GM23338 (cell line): ENCODE data around the gene GNAT2. TPM values are rescaled to one million over a fixed set of nuclear protein-coding genes. Genes with fewer than 3 reads are reported as not detected.
"Not testable (repeated sequence)": the region's sequence is repeated elsewhere in the genome, so short reads cannot be mapped to it uniquely, and the experiment has no call there.

Experiments
- ATAC-seq: fragments of 200-7000 bp; cut with Tn5 transposase; 3 replicates; pipeline ENCODE4 v1.9.1; 2020
- DNase-seq: peaks from one replicate; pipeline ENCODE4 v3.0.0-alpha.2; 2015; ENCODE audit warnings: low spot score
- H2AFZ ChIP-seq: fragments of 200-600 bp; sonication (generic); 2 replicates; pipeline ENCODE4 v1.8.0; 2016; ENCODE audit warnings: antibody characterized with exemption, mild to moderate bottlenecking, moderate library complexity
- H3F3A ChIP-seq: fragments of 200-600 bp; sonication (generic); replicated peaks from 2 replicates; pipeline ENCODE4 v1.8.0; 2017; ENCODE audit warnings: antibody characterized with exemption, mixed run types, low read depth
- H3K27ac ChIP-seq: fragments of 200-600 bp; sonication (generic); 2 replicates; pipeline ENCODE4 v1.6.1; 2016; ENCODE audit warnings: low read depth
- H3K27me3 ChIP-seq: fragments of 200-600 bp; sonication (generic); 2 replicates; pipeline ENCODE4 v1.8.0; 2016; ENCODE audit warnings: mild to moderate bottlenecking, mixed run types, moderate library complexity; ENCODE audit not compliant: insufficient read depth
- H3K36me3 ChIP-seq: fragments of 200-600 bp; sonication (generic); 2 replicates; pipeline ENCODE4 v1.8.0; 2016; ENCODE audit warnings: mild to moderate bottlenecking; ENCODE audit not compliant: insufficient read depth
- H3K4me1 ChIP-seq: fragments of 200-600 bp; sonication (generic); 2 replicates; pipeline ENCODE4 v1.8.0; 2016; ENCODE audit warnings: mild to moderate bottlenecking, moderate library complexity; ENCODE audit not compliant: insufficient read depth
- H3K4me2 ChIP-seq: fragments of 200-600 bp; sonication (generic); 2 replicates; pipeline ENCODE4 v1.7.1; 2017; ENCODE audit warnings: mixed run types
- H3K4me3 ChIP-seq: fragments of 200-600 bp; sonication (generic); 2 replicates; pipeline ENCODE4 v1.6.1; 2016; ENCODE audit warnings: mixed run types
- H3K79me2 ChIP-seq: fragments of 200-600 bp; sonication (generic); replicated peaks from 2 replicates; pipeline ENCODE4 v1.8.0; 2017; ENCODE audit warnings: mild to moderate bottlenecking; ENCODE audit not compliant: insufficient read depth
- H3K9me2 ChIP-seq: fragments of 200-600 bp; sonication (generic); 2 replicates; pipeline ENCODE4 v1.8.0; 2017; ENCODE audit not compliant: insufficient read depth
- H4K20me1 ChIP-seq: fragments of 200-600 bp; sonication (generic); replicated peaks from 2 replicates; pipeline ENCODE4 v1.8.0; 2017; ENCODE audit warnings: mild to moderate bottlenecking; ENCODE audit not compliant: insufficient read depth
- H3K27ac Mint-ChIP-seq: 2 replicates; pipeline ENCODE4 v1.8.0; 2020; ENCODE audit warnings: inconsistent platforms, mild to moderate bottlenecking, moderate library complexity, mixed read lengths
- H3K27me3 Mint-ChIP-seq: 3 replicates; pipeline ENCODE4 v1.8.0; 2022; ENCODE audit warnings: low read depth, mild to moderate bottlenecking, moderate library complexity, mixed read lengths, inconsistent platforms; ENCODE audit not compliant: insufficient read depth, poor library complexity
- H3K36me3 Mint-ChIP-seq: 3 replicates; pipeline ENCODE4 v1.8.0; 2021; ENCODE audit warnings: low read depth, mild to moderate bottlenecking, inconsistent platforms, moderate library complexity, mixed read lengths
- H3K4me1 Mint-ChIP-seq: 3 replicates; pipeline ENCODE4 v1.8.0; 2020; ENCODE audit warnings: mild to moderate bottlenecking, inconsistent platforms, mixed read lengths
- H3K4me3 Mint-ChIP-seq: 3 replicates; pipeline ENCODE4 v1.8.0; 2021; ENCODE audit warnings: moderate library complexity, mild to moderate bottlenecking, inconsistent platforms, mixed read lengths
- H3K9me3 Mint-ChIP-seq: 3 replicates; pipeline ENCODE4 v1.8.0; 2020; ENCODE audit warnings: moderate library complexity, mild to moderate bottlenecking, inconsistent platforms, mixed read lengths
- CREB1 ChIP-seq: fragments of 250-450 bp; sonication (Bioruptor Pico); IDR thresholded peaks from 2 replicates; pipeline ENCODE4 v1.5.0; 2020; ENCODE audit warnings: low read depth, mild to moderate bottlenecking, moderate library complexity
- CTCF ChIP-seq, 2 experiments: fragments of 200-600 bp in 1 of 2; sonication (generic) in 1 of 2; conservative IDR thresholded peaks; 2 replicates each; pipeline versions ENCODE4 v1.5.1 to v1.6.1; 2016 to 2017; ENCODE audit warnings: antibody characterized with exemption in 2 of 2, low read depth in 2 of 2, mild to moderate bottlenecking in 2 of 2, moderate library complexity in 1 of 2
- ETS1 ChIP-seq: IDR thresholded peaks from 2 replicates; pipeline ENCODE4 v1.6.1; 2016; ENCODE audit warnings: antibody characterized with exemption
- EZH2 ChIP-seq: fragments of 200-600 bp; sonication (generic); IDR thresholded peaks from one replicate; pipeline ENCODE4 v1.8.0; 2017; ENCODE audit warnings: antibody characterized with exemption, mild to moderate bottlenecking, low read depth; ENCODE audit not compliant: unreplicated experiment
- EZH2phosphoT487 ChIP-seq: fragments of 200-600 bp; sonication (generic); IDR thresholded peaks from one replicate; pipeline ENCODE4 v1.8.1; 2018; ENCODE audit warnings: antibody characterized with exemption; ENCODE audit not compliant: unreplicated experiment
- JUNB ChIP-seq: IDR thresholded peaks from one replicate; pipeline ENCODE4 v1.6.1; 2016; ENCODE audit warnings: antibody characterized with exemption; ENCODE audit not compliant: unreplicated experiment
- NANOG ChIP-seq: IDR thresholded peaks from 2 replicates; pipeline ENCODE4 v1.6.1; 2016; ENCODE audit warnings: antibody characterized with exemption, borderline replicate concordance
- POLR2AphosphoS5 ChIP-seq: IDR thresholded peaks from 2 replicates; pipeline ENCODE4 v1.6.1; 2016; ENCODE audit warnings: antibody characterized with exemption, low read depth
- REST ChIP-seq: IDR thresholded peaks from one replicate; pipeline ENCODE4 v1.6.1; 2018; ENCODE audit warnings: antibody characterized with exemption; ENCODE audit not compliant: unreplicated experiment
- STAT1 ChIP-seq: IDR thresholded peaks from one replicate; pipeline ENCODE4 v1.6.1; 2016; ENCODE audit warnings: antibody characterized with exemption; ENCODE audit not compliant: unreplicated experiment
- ZNF114 ChIP-seq: fragments of 250-450 bp; sonication (Bioruptor Pico); IDR thresholded peaks from 2 replicates; pipeline ENCODE4 v1.5.0; 2020; ENCODE audit warnings: mild to moderate bottlenecking, moderate library complexity
- ZNF331 ChIP-seq: fragments of 250-450 bp; sonication (Bioruptor Pico); IDR thresholded peaks from 2 replicates; pipeline ENCODE4 v1.5.0; 2020; ENCODE audit warnings: low read depth, mild to moderate bottlenecking, moderate library complexity
- polyA plus RNA-seq: library from polyadenylated mRNA; unstranded; fragments of >200 nt; fragmentation: Nextera tagmentation; extraction: Ambion mirVana; gene quantifications from 2 replicates; pipeline ENCODE4 v1.2.1, GENCODE V29; 2016
- total RNA-seq: library from RNA; depleted of rRNA; stranded (reverse); fragments of >200 nt; shearing (Covaris generic); gene quantifications from 2 replicates; pipeline ENCODE4 v1.2.3, GENCODE V29; 2014

GNAT2 gene
- total and polyA plus RNA-seq, 2 experiments from 2014 or later, result 0.21 TPM; not detected in 1

GRCh38 chr1:109660691-109661026 lies 41.2 kb upstream of the GNAT2 start:
- ATAC-seq, H3K4me2 ChIP-seq, H3K36me3 ChIP-seq, H3K4me1 ChIP-seq, H3K27ac Mint-ChIP-seq, H3K27me3 Mint-ChIP-seq, H3K4me1 Mint-ChIP-seq, DNase-seq, H3K9me3 Mint-ChIP-seq, H3K4me3 ChIP-seq, H3K27ac ChIP-seq, H3K36me3 Mint-ChIP-seq, H3K9me2 ChIP-seq, H3K79me2 ChIP-seq, H3K4me3 Mint-ChIP-seq, H3K27me3 ChIP-seq, H4K20me1 ChIP-seq, H2AFZ ChIP-seq, H3F3A ChIP-seq: not testable (repeated sequence)

- H3K79me2 ChIP-seq, result no peaks in the 10 kb centered on the region
- H4K20me1 ChIP-seq, result no peaks in the 10 kb centered on the region
- no peak overlapping the region for H3K4me2 ChIP-seq
- Mint-ChIP-seq H3K27ac (no peak overlapping the region), H3K27me3 (peaks cover 9% of the 10 kb centered on the region), H3K9me3 (no peaks in the 10 kb centered on the region), H3K4me1 (peaks cover 4% of the 10 kb centered on the region), H3K36me3 (no peaks in the 10 kb centered on the region), H3K4me3 (no peak overlapping the region)
- H2AFZ ChIP-seq, result no peak overlapping the region
- H3K27me3 ChIP-seq, result peaks cover 1% of the 10 kb centered on the region; the same call in 1 of the 2 replicates
- ATAC-seq (no peak), DNase-seq (no peak)
- peaks cover 5% of the 10 kb centered on the region; the same call in 1 of the 2 replicates for H3K4me1 ChIP-seq
- no peak overlapping the region for H3K27ac ChIP-seq
- no peak overlapping the region for H3K4me3 ChIP-seq
- H3F3A ChIP-seq, result peaks cover 1% of the 10 kb centered on the region
- no peaks in the 10 kb centered on the region for H3K36me3 ChIP-seq
- H3K9me2 ChIP-seq, result no peaks in the 10 kb centered on the region
- TF ChIP-seq STAT1 (no peak), POLR2AphosphoS5 (no peak), NANOG (no peak), REST (no peak), ZNF331 (CRISPR knock-in tag) (no peak), CTCF (conservative IDR thresholded peaks at IDR 0.05; ENCODE audit: low read depth in 2 of 2) (no peak), CREB1 (CRISPR knock-in tag) (no peak), EZH2phosphoT487 (no peak), JUNB (no peak), EZH2 (no peak), ZNF114 (CRISPR knock-in tag) (no peak), ETS1 (no peak)
Measured at GRCh38 chr1:109659997-109660690, 40.7 kb upstream of the GNAT2 start.
